HG03097 (cell line): ENCODE results near the gene BRD8.

Source experiments
- ATAC-seq: cut with Tn5 transposase; IDR thresholded peaks from one replicate; pipeline ENCODE4 v1.9.1; 2021; ENCODE audit not compliant: unreplicated experiment, low FRiP score

The BRD8 gene

DNA sequence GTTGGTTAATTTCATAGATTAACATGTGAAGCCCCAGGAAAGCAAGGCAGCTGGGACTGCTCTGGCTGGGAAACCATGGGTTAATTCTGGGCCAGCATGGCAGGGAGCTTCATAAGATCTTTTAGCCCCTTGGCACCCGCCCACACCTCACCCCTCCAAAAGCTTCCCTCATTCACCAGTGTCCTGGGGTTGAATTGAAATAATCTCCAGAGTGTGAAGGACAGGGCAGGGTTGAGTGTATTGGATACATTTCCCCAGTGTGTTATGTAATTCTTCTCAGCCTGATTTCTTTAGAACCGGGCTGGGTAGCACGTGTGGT, 75.2 kb downstream of the BRD8 start:
- no peak for ATAC-seq

DNA sequence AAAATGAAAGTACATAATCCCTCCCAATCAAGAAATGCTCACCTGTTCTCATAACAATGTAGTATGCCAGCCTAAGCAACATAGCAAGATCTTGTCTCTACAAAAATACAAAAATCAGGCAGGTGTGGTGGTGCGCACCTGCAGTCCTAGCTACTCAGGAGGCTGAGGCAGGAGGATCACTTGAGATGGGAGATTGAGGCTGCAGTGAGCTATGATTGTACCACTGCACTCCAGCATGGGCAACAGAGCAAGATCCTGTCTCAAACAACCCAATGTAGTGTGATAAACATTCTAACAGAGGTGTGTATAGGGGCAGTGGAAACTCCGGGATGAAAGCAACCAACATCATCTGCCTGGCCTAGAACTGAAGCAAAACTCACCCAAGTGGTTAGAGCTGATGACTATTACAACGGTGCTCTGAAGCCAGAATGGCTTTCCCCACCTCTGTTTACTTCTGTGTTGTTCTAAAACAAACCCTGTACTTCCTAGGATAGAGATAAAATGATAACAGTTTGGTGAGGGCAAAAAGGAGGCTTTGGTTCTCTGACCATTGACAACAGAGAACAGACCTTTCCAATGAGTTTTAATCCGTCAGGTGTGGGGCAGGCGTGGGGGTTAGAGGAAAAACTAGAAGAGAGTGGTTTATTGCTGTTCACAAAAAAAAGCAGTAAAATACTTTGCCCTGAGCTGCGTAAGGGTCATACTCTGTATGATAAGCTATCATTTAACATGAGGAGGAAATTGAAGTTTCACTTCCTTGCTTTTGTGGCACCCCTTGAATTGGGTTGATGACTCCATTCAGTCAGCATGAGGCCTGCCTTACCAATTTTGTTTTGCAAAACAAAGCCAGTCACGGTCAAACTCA, 75.7 kb downstream of the BRD8 start:
- ATAC-seq: no peak

DNA sequence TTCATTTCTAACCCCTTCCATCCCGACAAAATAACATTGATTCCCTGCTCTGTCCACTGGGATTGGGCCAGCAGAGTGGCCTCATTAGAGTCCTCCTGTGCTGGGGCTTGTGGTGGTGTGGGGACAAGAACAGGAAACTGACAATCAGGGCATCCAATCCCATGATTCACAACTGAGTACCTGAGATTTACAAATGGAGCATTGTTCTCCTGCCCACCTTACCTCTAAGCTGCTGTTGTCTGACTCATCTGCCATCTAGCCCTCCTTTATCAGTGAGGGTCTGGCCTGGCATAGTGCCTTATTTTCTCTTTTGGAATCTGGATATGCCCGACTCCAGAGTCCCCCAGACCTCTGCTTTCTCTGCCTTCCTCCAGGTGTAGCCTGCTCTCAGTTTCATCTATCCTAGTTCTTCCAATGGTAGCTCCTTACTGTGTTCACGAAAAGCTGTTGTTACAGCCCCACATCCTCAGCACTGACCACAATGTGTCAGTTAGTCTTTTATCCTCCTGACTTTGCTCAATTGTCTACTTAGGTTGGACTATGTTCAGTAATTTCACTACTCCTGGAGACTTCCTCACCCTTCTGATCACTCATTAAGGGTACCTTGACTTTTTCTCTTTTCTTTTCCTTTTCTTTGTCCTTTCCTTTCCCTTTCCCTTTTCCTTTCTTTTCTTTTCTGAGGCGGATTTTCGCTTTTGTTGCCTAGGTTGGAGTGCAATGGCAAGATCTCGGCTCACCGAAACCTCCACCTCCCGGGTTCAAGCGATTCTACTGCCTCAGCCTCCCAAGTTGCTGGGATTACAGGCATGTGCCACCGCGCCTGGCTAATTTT, 81.2 kb downstream of the BRD8 start:
- ATAC-seq: no peak

DNA sequence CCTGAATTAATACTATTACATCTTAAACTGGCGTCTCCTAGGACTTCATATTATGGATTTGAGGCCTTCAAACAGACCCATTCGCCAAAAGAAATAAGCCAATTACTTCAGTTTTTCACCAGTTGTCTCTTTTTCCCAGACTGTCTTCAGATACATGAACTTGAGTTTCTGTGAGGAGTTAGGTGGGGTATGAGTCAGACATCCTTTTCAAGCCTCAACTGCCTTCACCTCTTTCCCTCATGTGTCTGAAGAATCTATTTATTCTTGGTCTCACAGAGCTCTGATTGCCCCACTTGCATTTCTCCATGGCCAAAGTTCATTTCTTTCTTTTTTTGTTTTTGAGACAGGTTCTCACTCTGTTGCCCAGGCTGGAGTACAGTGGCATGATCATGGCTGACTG, 82.1 kb downstream of the BRD8 start:
- no peak for ATAC-seq

DNA sequence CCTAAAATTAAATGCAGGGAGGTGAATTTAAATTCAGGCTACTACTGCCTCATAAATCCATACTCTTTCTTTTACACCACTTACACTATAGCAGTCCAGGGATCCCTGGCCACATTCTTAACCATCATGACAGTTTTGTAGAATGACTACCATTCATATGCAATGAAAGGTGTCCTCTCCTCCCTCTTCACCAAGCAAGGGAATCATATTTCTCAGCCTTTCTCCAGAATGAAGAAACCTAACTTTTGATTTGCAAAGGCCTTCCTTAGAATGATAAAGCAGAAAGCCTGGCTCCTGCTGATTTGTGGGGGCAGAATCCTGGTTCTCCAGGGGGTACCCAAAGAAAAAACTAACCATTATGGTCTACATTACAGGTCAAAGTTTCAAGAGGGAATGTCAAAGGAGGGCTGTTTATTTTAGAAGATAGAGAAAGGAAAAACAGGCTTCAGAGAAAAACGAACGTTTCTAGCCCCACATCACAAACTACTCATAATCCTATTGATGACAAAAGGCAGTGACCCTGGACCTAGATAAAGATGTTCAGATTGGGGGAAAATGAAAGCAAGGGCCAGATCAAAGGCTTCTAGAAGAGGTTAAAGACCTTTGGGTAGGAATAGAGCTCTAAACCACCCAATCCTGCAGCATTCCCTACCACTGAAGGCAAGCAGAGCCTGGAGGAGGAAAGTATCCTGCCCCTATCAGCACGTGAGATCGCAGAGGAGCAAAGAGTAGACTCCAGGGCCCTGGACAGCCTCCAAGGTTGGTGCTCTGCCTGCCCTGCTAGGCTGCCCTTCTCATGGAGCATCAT, 83.1 kb downstream of the BRD8 start:
- no peak for ATAC-seq

DNA sequence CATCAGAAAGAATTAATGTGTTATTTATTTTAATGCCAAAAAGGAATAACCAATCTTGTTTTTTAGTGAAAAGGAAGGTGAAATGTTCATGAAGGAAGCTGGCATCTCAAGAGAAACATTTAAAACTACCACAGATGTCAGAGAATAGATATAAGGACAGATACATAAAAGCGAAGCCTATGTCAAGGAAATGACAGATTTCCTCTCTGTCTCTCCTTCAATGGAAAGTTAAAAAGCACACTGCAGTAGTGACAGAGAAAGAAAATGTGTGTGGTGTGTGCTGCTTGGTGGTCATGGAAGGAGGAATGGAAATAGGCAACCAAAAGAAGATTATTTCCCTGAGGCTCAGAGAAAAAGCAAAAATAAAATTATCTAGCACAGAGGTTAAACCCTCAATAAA, 85.4 kb downstream of the BRD8 start:
- no peak for ATAC-seq

DNA sequence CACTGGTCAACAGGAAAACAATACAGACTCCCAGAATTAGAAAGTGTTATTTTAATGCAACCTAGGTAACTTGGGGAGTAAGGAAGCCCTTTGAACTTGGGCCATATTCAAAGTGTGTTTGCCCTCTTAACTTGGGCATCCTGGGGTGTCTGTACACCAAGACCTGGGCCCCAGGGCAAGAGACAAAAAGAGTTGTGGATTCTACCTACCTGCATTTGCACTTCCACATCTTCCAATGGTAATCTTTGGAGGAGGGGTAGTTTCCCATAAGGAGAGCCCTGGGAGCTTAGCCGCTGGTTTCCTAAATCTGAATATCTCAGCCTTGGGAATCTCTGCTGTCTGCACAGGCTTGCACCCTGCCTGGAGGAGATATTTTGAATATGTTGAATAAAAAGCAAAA, 86.1 kb downstream of the BRD8 start:
- ATAC-seq: no peak

DNA sequence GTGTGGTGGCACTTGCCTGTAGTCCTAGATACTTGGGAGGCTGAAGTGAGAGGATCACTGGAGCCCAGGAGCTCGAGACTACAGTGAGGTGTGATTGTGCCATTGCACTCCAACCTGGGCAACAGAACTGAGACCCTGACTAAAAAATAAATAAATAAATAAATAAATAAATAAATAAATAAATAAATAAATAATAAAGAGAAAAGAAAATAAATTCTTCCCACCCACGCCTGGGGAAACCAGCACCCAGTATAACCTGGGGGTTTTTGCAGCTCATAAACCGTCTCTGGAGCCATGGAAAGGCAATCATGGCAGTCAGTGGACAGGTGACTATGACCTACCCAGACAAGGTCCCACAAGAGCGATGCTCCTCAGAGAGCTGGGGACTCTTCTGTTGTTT, 86.7 kb downstream of the BRD8 start:
- ATAC-seq: no peak
